Measurements from ENCODE around the gene COL15A1. TPM values are rescaled to one million over a fixed set of nuclear protein-coding genes. Genes with fewer than 3 reads are reported as not detected.
A peak's percentile ranks its signal among the peaks of the same experiment; 100 is the strongest.

The COL15A1 gene
- total RNA-seq, 4 donors from 2014 or later: 4.6 to 51.9 (median 10.7) TPM

- in situ Hi-C loops (cut with MboI; ENCODE audit: low pct_ligation_motif_present in 1 of 4, low pct_unique_long_range_greater_than_20kb in 1 of 4, low sequenced_read_pairs in 3 of 4): no loop called here
Observed at GRCh38 chr9:98962181-98962560, 18.5 kb downstream of the COL15A1 start.

GRCh38 chr9:98962861-98963260 lies 19.2 kb downstream of the COL15A1 start:
- no peaks in the 10 kb centered on the region for H3K36me3 ChIP-seq
- 70 to 83% methylated on average over 1 to 5 of the region's 5 CpGs for WGBS, 2 donors (ENCODE audit: low coverage in 1 of 2)
- intact Hi-C loops (cut with DNase I; ENCODE audit: low total_unique reads) (no loop called here), in situ Hi-C loops (cut with MboI; ENCODE audit: low pct_ligation_motif_present in 1 of 4, low pct_unique_long_range_greater_than_20kb in 1 of 4, low sequenced_read_pairs in 3 of 4) (no loop called here)
- H3K4me1 ChIP-seq: peaks cover 5 to 52% (median 28%) of the 10 kb centered on the region in 4 donors
- no peak overlapping the region for H3K4me3 ChIP-seq
- TF ChIP-seq POLR2A (IDR thresholded peaks at IDR 0.05) (no peak), POLR2AphosphoS5 (IDR thresholded peaks at IDR 0.05) (no peak), CTCF (IDR thresholded peaks at IDR 0.05) (no peak), EP300 (IDR thresholded peaks at IDR 0.05; ENCODE audit: low read depth) (no peak)
- peak overlapping the region in 2 of 4 donors; percentile 74 to 86 for H3K27ac ChIP-seq
- H3K9me3 ChIP-seq: no peaks in the 10 kb centered on the region
- DNase-seq: no peak
- H3K27me3 ChIP-seq: no peaks in the 10 kb centered on the region

More at GRCh38 chr9:98962181-98962560, 18.5 kb downstream of the COL15A1 start:
- Histone ChIP-seq H3K36me3 (no peaks in the 10 kb centered on the region), H3K4me1 (peaks cover 5 to 54% (median 30%) of the 10 kb centered on the region in 4 donors), H3K27me3 (no peaks in the 10 kb centered on the region), H3K4me3 (no peak overlapping the region), H3K27ac (peak overlapping the region in 3 of 4 donors; percentile 34 to 86 (median 74)), H3K9me3 (no peaks in the 10 kb centered on the region)
- WGBS, 2 donors (ENCODE audit: low coverage in 1 of 2): 75 to 84% methylated on average over 6 to 7 of the region's 7 CpGs
- no peak for TF ChIP-seq CTCF (IDR thresholded peaks at IDR 0.05)
- DNase-seq: no peak
- intact Hi-C loops (cut with DNase I; ENCODE audit: low total_unique reads): no loop called here

- Histone ChIP-seq H3K4me1 (peaks cover 5 to 50% (median 26%) of the 10 kb centered on the region in 4 donors), H3K36me3 (no peaks in the 10 kb centered on the region), H3K27ac (peak overlapping the region; percentile 58 to 80 (median 74)), H3K9me3 (no peaks in the 10 kb centered on the region), H3K27me3 (no peaks in the 10 kb centered on the region), H3K4me3 (no peak overlapping the region)
- in situ Hi-C loops (cut with MboI; ENCODE audit: low pct_ligation_motif_present in 1 of 4, low pct_unique_long_range_greater_than_20kb in 1 of 4, low sequenced_read_pairs in 3 of 4) (no loop called here), intact Hi-C loops (cut with DNase I; ENCODE audit: low total_unique reads) (no loop called here)
- TF ChIP-seq POLR2A (IDR thresholded peaks at IDR 0.05) (no peak), POLR2AphosphoS5 (IDR thresholded peaks at IDR 0.05) (peak in 1 of 3 donors; percentile 24)
- no peak for DNase-seq
- 43 to 66% methylated on average over 1 to 2 of the region's 2 CpGs for WGBS, 2 donors (ENCODE audit: low coverage in 1 of 2)
Observed at GRCh38 chr9:98964201-98964600, 20.5 kb downstream of the COL15A1 start.

- H3K27ac ChIP-seq: peak overlapping the region; percentile 58 to 80 (median 74)
- in situ Hi-C loops (cut with MboI; ENCODE audit: low pct_ligation_motif_present in 1 of 4, low pct_unique_long_range_greater_than_20kb in 1 of 4, low sequenced_read_pairs in 3 of 4): no loop called here
- H3K4me1 ChIP-seq: peaks cover 5 to 43% (median 24%) of the 10 kb centered on the region in 4 donors
Observed at GRCh38 chr9:98964911-98965336, 21.2 kb downstream of the COL15A1 start.

More at GRCh38 chr9:98964911-98965336, 21.2 kb downstream of the COL15A1 start:
- intact Hi-C loops (cut with DNase I; ENCODE audit: low total_unique reads): no loop called here
- TF ChIP-seq POLR2AphosphoS5 (IDR thresholded peaks at IDR 0.05) (peak in 2 of 3 donors; percentile 22 to 32), EP300 (IDR thresholded peaks at IDR 0.05; ENCODE audit: low read depth) (no peak), CTCF (IDR thresholded peaks at IDR 0.05) (no peak), POLR2A (IDR thresholded peaks at IDR 0.05) (no peak)
- Histone ChIP-seq H3K27me3 (no peaks in the 10 kb centered on the region), H3K4me3 (no peak overlapping the region), H3K9me3 (no peaks in the 10 kb centered on the region), H3K36me3 (no peaks in the 10 kb centered on the region)
- no peak for DNase-seq
- WGBS, 2 donors (ENCODE audit: low coverage in 1 of 2): 75% methylated on average over 7 of the region's 7 CpGs; no CpG with 5 or more reads in 1 of the 2 donors

Measured in transverse colon (tissue), 4 donors.